Lower leg skin (tissue), 4 donors: ENCODE results near the gene ZNF787. TPM values are rescaled to one million over a fixed set of nuclear protein-coding genes. Genes with fewer than 3 reads are reported as not detected.

Experiments used
- DNase-seq, 2 donors: peaks; one replicate each; pipeline ENCODE4 v3.0.0-alpha.2; 2019; ENCODE audit warnings: low spot score in 2 of 2
- H3K4me3 ChIP-seq: fragments of 200-600 bp; sonication (generic); 2 replicates; pipeline ENCODE4 v1.5.1; 2017; ENCODE audit warnings: mild to moderate bottlenecking, low read depth; ENCODE audit not compliant: poor library complexity, severe bottlenecking
- CTCF ChIP-seq, 3 donors: fragments of 450-650 bp; IDR thresholded peaks; one replicate each; pipeline ENCODE4 v1.5.1; 2016; ENCODE audit warnings: antibody characterized with exemption in 3 of 3, mild to moderate bottlenecking in 3 of 3, moderate library complexity in 2 of 3
- POLR2A ChIP-seq, 2 donors: fragments of 450-650 bp; IDR thresholded peaks; one replicate each; pipeline ENCODE4 v1.6.1; 2016 to 2017; ENCODE audit warnings: antibody characterized with exemption in 2 of 2, mild to moderate bottlenecking in 1 of 2, moderate library complexity in 1 of 2
- WGBS, 2 donors: methylation state at CpG; one replicate each; pipeline ENCODE4 v1.1.5; 2018; 5-methylcytosine and 5-hydroxymethylcytosine counted together
- intact Hi-C: fragments of 100-400 bp; cut with DNase I; formaldehyde crosslinking; loops from one replicate; pipeline ENCODE4 v1.15.0; 2023; ENCODE audit warnings: low total_unique reads
- total RNA-seq, 4 donors: library from RNA; depleted of rRNA; stranded (reverse); fragments of >200 nt; gene quantifications; one replicate each; pipeline ENCODE4 v1.1.0, GENCODE V29; 2016

Gene ZNF787
- total RNA-seq, 4 donors from 2014 or later = 11.6 to 21.5 (median 19.9) TPM

DNA sequence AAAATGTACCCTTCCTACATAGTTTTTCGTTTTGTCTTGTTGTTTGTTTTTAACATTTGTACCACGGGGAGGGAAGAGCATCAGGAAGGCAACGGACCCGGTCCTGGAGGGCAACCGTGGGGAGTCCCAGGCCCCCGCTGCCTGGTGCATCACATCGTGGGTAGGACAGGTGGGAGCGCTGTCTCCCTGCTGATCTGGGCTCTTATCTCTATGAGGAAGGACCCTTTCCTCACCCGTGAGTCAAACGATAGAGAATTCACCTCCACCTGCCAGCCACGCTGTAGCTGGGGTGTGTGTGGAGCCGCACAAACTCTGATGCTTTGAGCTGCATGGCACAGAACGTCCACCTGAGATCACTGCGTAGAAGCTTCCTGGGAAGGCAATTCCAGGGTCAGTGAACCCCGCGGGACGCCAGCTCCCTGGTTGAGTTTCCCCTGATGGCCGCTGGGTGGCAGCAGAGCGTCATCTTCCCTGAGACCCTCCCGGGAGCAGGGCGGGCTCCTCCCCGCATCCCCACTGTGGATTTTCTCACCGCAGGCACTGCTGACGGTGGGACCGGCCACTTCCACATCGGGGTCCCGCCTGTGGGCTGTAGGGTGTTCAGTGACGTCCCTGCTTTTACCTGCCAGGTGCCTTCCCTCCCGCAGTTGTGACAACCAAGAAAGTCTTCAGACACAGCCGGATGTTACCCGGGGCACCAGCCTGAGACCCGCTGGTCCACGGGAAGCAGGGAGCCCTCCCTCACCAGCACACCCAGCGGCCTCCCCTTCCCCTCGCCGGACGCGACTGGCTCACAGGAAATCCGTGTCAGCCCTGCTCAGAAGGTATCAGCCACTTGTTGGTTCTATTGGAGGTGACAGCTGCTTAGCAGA lies 54.7 kb downstream of the ZNF787 start:
- WGBS, 2 donors = 3 to 8% methylated on average over 39 of the region's 39 CpGs
- peak in 1 of 2 donors; percentile 90 for DNase-seq
- H3K4me3 ChIP-seq = no peak overlapping the region
- intact Hi-C loops = no loop called here
- TF ChIP-seq CTCF (IDR thresholded peaks at IDR 0.05) (peak in 1 of 3 donors; percentile 52), POLR2A (IDR thresholded peaks at IDR 0.05) (no peak)

GRCh38 chr19:56053596-56053995 lies 67.5 kb downstream of the ZNF787 start:
- 89 to 92% methylated on average over 18 of the region's 18 CpGs for WGBS, 2 donors
- intact Hi-C loops = no loop called here
- DNase-seq = no peak

More at GRCh38 chr19:56053596-56053995, 67.5 kb downstream of the ZNF787 start:
- TF ChIP-seq CTCF (IDR thresholded peaks at IDR 0.05) (no peak), POLR2A (IDR thresholded peaks at IDR 0.05) (no peak)
- no peak overlapping the region for H3K4me3 ChIP-seq

Other genes with a start within 250 kb of the ZNF787 start
- gene NLRP13, start 189.0 kb downstream of the ZNF787 start, total RNA-seq = under 1 TPM in 1 of 4 donors, not detected in 3; 0.07 TPM
- gene NLRP8, start 173.5 kb downstream of the ZNF787 start, total RNA-seq = not detected
- gene NLRP5, start 134.5 kb downstream of the ZNF787 start, total RNA-seq = not detected
- 10 to 100 TPM; 22.1 to 39.5 (median 30.6) TPM for gene ZNF444, start 20.0 kb upstream of the ZNF787 start, total RNA-seq
- gene GALP, start 54.7 kb upstream of the ZNF787 start, total RNA-seq = not detected
- not detected for gene ZSCAN5B, start 76.5 kb upstream of the ZNF787 start, total RNA-seq
- not detected for gene ZSCAN5C, start 81.0 kb upstream of the ZNF787 start, total RNA-seq
- 1 to 10 TPM in 3 of 4 donors, not detected in 1; 1.8 to 7.0 (median 5.7) TPM for gene EDDM13, start 151.5 kb upstream of the ZNF787 start, total RNA-seq
- 1 to 10 TPM; 2.4 to 7.6 (median 4.9) TPM for gene ZSCAN5A, start 193.5 kb upstream of the ZNF787 start, total RNA-seq